H9 (cell line): ENCODE results near the gene TMOD4. TPM values are rescaled to one million over a fixed set of nuclear protein-coding genes. Genes with fewer than 3 reads are reported as not detected.
A peak's percentile ranks its signal among the peaks of the same experiment; 100 is the strongest.

Experiments used
- DNase-seq: peaks from one replicate; pipeline ENCODE4 v3.0.0-alpha.2; 2017
- H2AFZ ChIP-seq: one replicate; pipeline ENCODE4 v1.6.1; 2013; ENCODE audit warnings: mild to moderate bottlenecking, low read length, control low read depth, moderate library complexity
- H2AK5ac ChIP-seq: 2 replicates; pipeline ENCODE4 v1.6.1; 2013; ENCODE audit warnings: low read length, control low read depth, mixed read lengths; ENCODE audit not compliant: insufficient read length
- H2BK120ac ChIP-seq: one replicate; pipeline ENCODE4 v1.6.1; 2013; ENCODE audit warnings: low read depth, mild to moderate bottlenecking, low read length, control low read depth, inconsistent platforms; ENCODE audit not compliant: poor library complexity, severe bottlenecking
- H2BK12ac ChIP-seq: 2 replicates; pipeline ENCODE4 v1.6.1; 2013; ENCODE audit warnings: low read length, control low read depth, mixed read lengths, low read depth; ENCODE audit not compliant: insufficient read length
- H2BK15ac ChIP-seq: 2 replicates; pipeline ENCODE4 v1.6.1; 2013; ENCODE audit warnings: low read depth, low read length, control low read depth
- H2BK20ac ChIP-seq: one replicate; pipeline ENCODE4 v1.6.1; 2013; ENCODE audit warnings: low read depth, mild to moderate bottlenecking, low read length, control low read depth, inconsistent platforms; ENCODE audit not compliant: poor library complexity, severe bottlenecking
- H2BK5ac ChIP-seq: 2 replicates; pipeline ENCODE4 v1.6.1; 2013; ENCODE audit warnings: low read length, control low read depth, mixed read lengths; ENCODE audit not compliant: insufficient read length
- H3K14ac ChIP-seq: 2 replicates; pipeline ENCODE4 v1.6.1; 2013; ENCODE audit warnings: low read length, control low read depth; ENCODE audit not compliant: insufficient read depth
- H3K18ac ChIP-seq: 2 replicates; pipeline ENCODE4 v1.6.1; 2013; ENCODE audit warnings: low read depth, mild to moderate bottlenecking, mixed read lengths, low read length, control low read depth; ENCODE audit not compliant: insufficient read length
- H3K23ac ChIP-seq: 2 replicates; pipeline ENCODE4 v1.6.1; 2013; ENCODE audit warnings: low read length, control low read depth, mixed read lengths, low read depth; ENCODE audit not compliant: insufficient read length
- H3K23me2 ChIP-seq: 2 replicates; pipeline ENCODE4 v1.6.1; 2013; ENCODE audit warnings: low read depth, mild to moderate bottlenecking, mixed read lengths, low read length, control low read depth; ENCODE audit not compliant: insufficient read length, poor library complexity, severe bottlenecking
- H3K27ac ChIP-seq: 2 replicates; pipeline ENCODE4 v1.5.1; 2013; ENCODE audit warnings: low read length, control low read depth, mixed read lengths, low read depth; ENCODE audit not compliant: insufficient read length
- H3K27me3 ChIP-seq: 2 replicates; pipeline ENCODE4 v1.6.1; 2013; ENCODE audit warnings: low read length, control low read depth, inconsistent platforms; ENCODE audit not compliant: insufficient read depth
- H3K4ac ChIP-seq: 2 replicates; pipeline ENCODE4 v1.6.1; 2013; ENCODE audit warnings: low read depth, mild to moderate bottlenecking, control low read depth, inconsistent platforms, low read length, moderate library complexity
- H3K4me1 ChIP-seq: 2 replicates; pipeline ENCODE4 v1.6.1; 2013; ENCODE audit warnings: low read length, control low read depth, inconsistent platforms; ENCODE audit not compliant: insufficient read depth
- H3K4me2 ChIP-seq: 2 replicates; pipeline ENCODE4 v1.6.1; 2013; ENCODE audit warnings: low read length, control low read depth, mixed read lengths; ENCODE audit not compliant: insufficient read length, insufficient read depth
- H3K56ac ChIP-seq: 2 replicates; pipeline ENCODE4 v1.6.1; 2013; ENCODE audit warnings: low read depth, mild to moderate bottlenecking, mixed read lengths, low read length, control low read depth; ENCODE audit not compliant: insufficient read length
- H3K79me1 ChIP-seq: 2 replicates; pipeline ENCODE4 v1.6.1; 2013; ENCODE audit warnings: low read depth, mild to moderate bottlenecking, moderate library complexity, low read length, control low read depth, inconsistent platforms; ENCODE audit not compliant: insufficient read depth, poor library complexity, severe bottlenecking
- H3K79me2 ChIP-seq: 2 replicates; pipeline ENCODE4 v1.6.1; 2013; ENCODE audit warnings: low read length, control low read depth, inconsistent platforms; ENCODE audit not compliant: insufficient read depth
- H3K9ac ChIP-seq: 2 replicates; pipeline ENCODE4 v1.6.1; 2013; ENCODE audit warnings: low read length, control low read depth, mixed read lengths; ENCODE audit not compliant: insufficient read length; ENCODE audit errors: extremely low read depth
- H3K9me3 ChIP-seq: one replicate; pipeline ENCODE4 v1.6.1; 2013; ENCODE audit warnings: low read depth, low read length, inconsistent platforms; ENCODE audit not compliant: control insufficient read depth
- H3T11ph ChIP-seq: one replicate; pipeline ENCODE4 v1.6.1; 2013; ENCODE audit warnings: mild to moderate bottlenecking, low read length, control low read depth, inconsistent platforms
- H4K20me1 ChIP-seq: one replicate; pipeline ENCODE4 v1.6.1; 2013; ENCODE audit not compliant: control insufficient read depth, insufficient read length, insufficient read depth
- H4K5ac ChIP-seq: 2 replicates; pipeline ENCODE4 v1.6.1; 2013; ENCODE audit warnings: low read depth, mild to moderate bottlenecking, mixed read lengths, low read length, control low read depth; ENCODE audit not compliant: insufficient read length
- H4K8ac ChIP-seq: replicated peaks from 2 replicates; pipeline ENCODE4 v1.6.1; 2013; ENCODE audit warnings: low read length, control low read depth, mixed read lengths, low read depth; ENCODE audit not compliant: insufficient read length
- H4K91ac ChIP-seq: 2 replicates; pipeline ENCODE4 v1.6.1; 2013; ENCODE audit warnings: low read depth, mild to moderate bottlenecking, moderate library complexity, mixed read lengths, low read length, control low read depth; ENCODE audit not compliant: insufficient read length
- H3K27ac Mint-ChIP-seq, 3 experiments: 2 replicates in 2 of 3; 3 replicates in 1 of 3; pipeline ENCODE4 v1.8.0; 2020 to 2021; ENCODE audit warnings: mixed read lengths in 3 of 3, mild to moderate bottlenecking in 1 of 3, moderate library complexity in 1 of 3
- H3K27me3 Mint-ChIP-seq: 2 replicates; pipeline ENCODE4 v1.8.0; 2021; ENCODE audit warnings: low read depth, mild to moderate bottlenecking, moderate library complexity, mixed read lengths
- H3K36me3 Mint-ChIP-seq, 3 experiments: 2 replicates in 2 of 3; 3 replicates in 1 of 3; pipeline ENCODE4 v1.8.0; 2020 to 2021; ENCODE audit warnings: low read depth in 3 of 3, mixed read lengths in 3 of 3; ENCODE audit not compliant: insufficient read depth in 1 of 3
- H3K4me1 Mint-ChIP-seq, 2 experiments: 2 replicates each; pipeline ENCODE4 v1.8.0; 2020; ENCODE audit warnings: mixed read lengths in 2 of 2
- H3K4me3 Mint-ChIP-seq, 2 experiments: 2 replicates in 1 of 2; 3 replicates in 1 of 2; pipeline ENCODE4 v1.8.0; 2020 to 2021; ENCODE audit warnings: mild to moderate bottlenecking in 2 of 2, mixed read lengths in 2 of 2, moderate library complexity in 1 of 2
- H3K9me3 Mint-ChIP-seq, 2 experiments: 2 replicates in 1 of 2; 3 replicates in 1 of 2; pipeline ENCODE4 v1.8.0; 2020; ENCODE audit warnings: mild to moderate bottlenecking in 2 of 2, mixed read lengths in 2 of 2, moderate library complexity in 1 of 2
- WGBS: extraction: QIAGEN DNeasy Blood & Tissue Kit; methylation state at CpG from one replicate; pipeline ENCODE4 v1.1.7; 2013; ENCODE audit warnings: missing lambda C conversion rate, low lambda C conversion rate, mixed read lengths; ENCODE audit not compliant: insufficient read length; ENCODE audit errors: extremely low coverage; 5-methylcytosine and 5-hydroxymethylcytosine counted together
- total RNA-seq: library from RNA; stranded (reverse); gene quantifications from 2 replicates; pipeline ENCODE4 v1.2.1, GENCODE V29; 2021
- TF ChIP-seq, protein P1 (sequence below): fragments of 200-600 bp; sonication (generic); conservative IDR thresholded peaks from 3 replicates; pipeline ENCODE4 v1.8.0; 2021; ENCODE audit warnings: antibody characterized with exemption, mild to moderate bottlenecking

The TMOD4 gene
- total RNA-seq, 1 experiment from 2014 or later, result 0.42 TPM

- Mint-ChIP-seq H3K4me1 (peaks cover 14 to 25% of the 10 kb centered on the region in 2 experiments), H3K27me3 (peaks cover 12% of the 10 kb centered on the region), H3K9me3 (no peaks in the 10 kb centered on the region), H3K27ac (no peak overlapping the region), H3K4me3 (peak overlapping the region in 1 of 2 experiments; percentile 14; a peak in 2 of 5 replicates), H3K36me3 (peaks cover 15 to 40% (median 33%) of the 10 kb centered on the region in 3 experiments)
- H3K27me3 ChIP-seq, result no peaks in the 10 kb centered on the region; the same call in 1 of the 2 replicates
- no peak overlapping the region for H2AFZ ChIP-seq
- H3K4ac ChIP-seq, result no peak overlapping the region
- H3K56ac ChIP-seq, result no peak overlapping the region
- H3K79me2 ChIP-seq, result no peaks in the 10 kb centered on the region
- TF ChIP-seq, protein P1, sequence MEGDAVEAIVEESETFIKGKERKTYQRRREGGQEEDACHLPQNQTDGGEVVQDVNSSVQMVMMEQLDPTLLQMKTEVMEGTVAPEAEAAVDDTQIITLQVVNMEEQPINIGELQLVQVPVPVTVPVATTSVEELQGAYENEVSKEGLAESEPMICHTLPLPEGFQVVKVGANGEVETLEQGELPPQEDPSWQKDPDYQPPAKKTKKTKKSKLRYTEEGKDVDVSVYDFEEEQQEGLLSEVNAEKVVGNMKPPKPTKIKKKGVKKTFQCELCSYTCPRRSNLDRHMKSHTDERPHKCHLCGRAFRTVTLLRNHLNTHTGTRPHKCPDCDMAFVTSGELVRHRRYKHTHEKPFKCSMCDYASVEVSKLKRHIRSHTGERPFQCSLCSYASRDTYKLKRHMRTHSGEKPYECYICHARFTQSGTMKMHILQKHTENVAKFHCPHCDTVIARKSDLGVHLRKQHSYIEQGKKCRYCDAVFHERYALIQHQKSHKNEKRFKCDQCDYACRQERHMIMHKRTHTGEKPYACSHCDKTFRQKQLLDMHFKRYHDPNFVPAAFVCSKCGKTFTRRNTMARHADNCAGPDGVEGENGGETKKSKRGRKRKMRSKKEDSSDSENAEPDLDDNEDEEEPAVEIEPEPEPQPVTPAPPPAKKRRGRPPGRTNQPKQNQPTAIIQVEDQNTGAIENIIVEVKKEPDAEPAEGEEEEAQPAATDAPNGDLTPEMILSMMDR, result no peak
- H3K4me1 ChIP-seq, result no peaks in the 10 kb centered on the region
- H2BK12ac ChIP-seq, result no peak overlapping the region
- H3K23me2 ChIP-seq, result peaks cover 15% of the 10 kb centered on the region
- H4K91ac ChIP-seq, result no peak overlapping the region
- no peaks in the 10 kb centered on the region for H4K20me1 ChIP-seq
- H2BK120ac ChIP-seq, result no peak overlapping the region
- H3K23ac ChIP-seq, result no peak overlapping the region
- no peak overlapping the region for H3K18ac ChIP-seq
- H2BK5ac ChIP-seq, result no peak overlapping the region
- no peak overlapping the region for H2BK15ac ChIP-seq
- no peaks in the 10 kb centered on the region for H3K9me3 ChIP-seq
- H3K79me1 ChIP-seq, result no peaks in the 10 kb centered on the region
- no peak overlapping the region for H4K8ac ChIP-seq
- H3K27ac ChIP-seq, result no peak overlapping the region
- WGBS, result no CpG with 5 or more reads among the region's 65 CpGs
- no peak overlapping the region for H4K5ac ChIP-seq
- no peak overlapping the region for H3T11ph ChIP-seq
- H3K9ac ChIP-seq, result no peak overlapping the region
- peak; percentile 64 for DNase-seq
- H3K4me2 ChIP-seq, result peak overlapping the region; percentile 2
- no peak overlapping the region for H2BK20ac ChIP-seq
- H2AK5ac ChIP-seq, result no peak overlapping the region
- no peak overlapping the region for H3K14ac ChIP-seq
These were observed 42.6 kb downstream of the TMOD4 start for GRCh38 chr1:151133018-151133806.
